GM12878 (cell line): ENCODE measurements around the gene NRG4. TPM values are rescaled to one million over a fixed set of nuclear protein-coding genes. Genes with fewer than 3 reads are reported as not detected.

Source experiments
- ATAC-seq: fragments of 200-7000 bp; cut with Tn5 transposase; 3 replicates; pipeline ENCODE4 v1.9.1; 2020; ENCODE audit warnings: mild to moderate bottlenecking, moderate library complexity
- BruUV-seq: library from RNA; stranded (reverse); fragments of 400-500 nt; replicated peaks from 2 replicates; lab custom pipeline; 2021; lab: Mats Ljungman, UMichigan
- CTCF ChIA-PET: fragments of 300-600 bp; sonication (Branson Sonifier 250); formaldehyde crosslinking; extraction: SDS; loops from one replicate; lab custom pipeline; 2021; ENCODE audit warnings: inconsistent platforms; lab: Yijun Ruan, JAX
- POLR2A ChIA-PET: fragments of 350-600 bp; formaldehyde crosslinking; extraction: SDS; loops from one replicate; lab custom pipeline; 2021; ENCODE audit warnings: inconsistent platforms; lab: Charles Lee
- RAD21 ChIA-PET: fragments of 300-600 bp; sonication (Branson Sonifier 250); formaldehyde crosslinking; loops from one replicate; lab custom pipeline; 2023; ENCODE audit warnings: antibody characterized with exemption; ENCODE audit not compliant: unreplicated experiment; lab: Charles Lee
- SMC1A ChIA-PET: fragments of 300-600 bp; sonication (Branson Sonifier 250); formaldehyde crosslinking; loops from one replicate; lab custom pipeline; 2023; ENCODE audit not compliant: unreplicated experiment, uncharacterized antibody; lab: Charles Lee
- DNase-seq: peaks from one replicate; pipeline ENCODE4 v3.0.0-alpha.2; 2011; ENCODE audit warnings: low read depth, low spot score
- FAIRE-seq: peaks from 3 replicates; lab custom pipeline; 2011; peaks lifted over from hg19 to GRCh38; lab: Jason Lieb, UNC
- H2AFZ ChIP-seq: 2 replicates; pipeline ENCODE4 v1.6.0; 2011; ENCODE audit warnings: low read depth, low read length, control low read depth; ENCODE audit not compliant: control insufficient read depth
- H3K27ac ChIP-seq: 2 replicates; pipeline ENCODE4 v1.5.1; 2011; ENCODE audit warnings: control low read depth; ENCODE audit not compliant: control insufficient read depth, insufficient read depth
- H3K27me3 ChIP-seq, 2 experiments: replicated peaks in 1 of 2; 2 replicates each; pipeline versions ENCODE4 v1.6.0 to v1.6.1; 2011; ENCODE audit warnings: low read length in 1 of 2; ENCODE audit not compliant: control insufficient read depth in 2 of 2, insufficient read depth in 2 of 2
- H3K36me3 ChIP-seq, 2 experiments: 2 replicates each; pipeline ENCODE4 v1.5.1; 2011; ENCODE audit warnings: low read length in 1 of 2; ENCODE audit not compliant: control insufficient read depth in 2 of 2, insufficient read depth in 2 of 2
- H3K4me1 ChIP-seq: 2 replicates; pipeline ENCODE4 v1.6.1; 2011; ENCODE audit warnings: mild to moderate bottlenecking, low read length, moderate library complexity, mixed read lengths; ENCODE audit not compliant: control insufficient read depth, insufficient read depth
- H3K4me2 ChIP-seq: 2 replicates; pipeline ENCODE4 v1.6.0; 2011; ENCODE audit warnings: control low read depth; ENCODE audit not compliant: control insufficient read depth, insufficient read depth
- H3K4me3 ChIP-seq: fragments of 200-600 bp; sonication (generic); 2 replicates; pipeline ENCODE4 v1.5.1; 2016
- H3K79me2 ChIP-seq: 2 replicates; pipeline ENCODE4 v1.6.0; 2011; ENCODE audit warnings: low read length; ENCODE audit not compliant: control insufficient read depth, insufficient read depth
- H3K9ac ChIP-seq: 2 replicates; pipeline ENCODE4 v1.8.0; 2011; ENCODE audit warnings: low read length, control low read depth, mixed read lengths; ENCODE audit not compliant: control insufficient read depth, insufficient read depth
- H3K9me3 ChIP-seq: replicated peaks from 3 replicates; pipeline ENCODE4 v1.5.1; 2011; ENCODE audit warnings: mild to moderate bottlenecking, low read length; ENCODE audit not compliant: control insufficient read depth, insufficient read depth
- H4K20me1 ChIP-seq: 2 replicates; pipeline ENCODE4 v1.6.0; 2011; ENCODE audit not compliant: control insufficient read depth, insufficient read depth
- ASH2L ChIP-seq: fragments of 300-600, 200-600 bp; sonication (generic); IDR thresholded peaks from 2 replicates; pipeline ENCODE4 v1.6.1; 2017; ENCODE audit warnings: low read depth, mild to moderate bottlenecking, borderline replicate concordance
- BCL3 ChIP-seq: IDR thresholded peaks from 2 replicates; pipeline ENCODE4 v1.6.1; 2011; ENCODE audit warnings: borderline replicate concordance, low read depth, mild to moderate bottlenecking, moderate library complexity, low read length; ENCODE audit not compliant: insufficient read depth, poor library complexity, severe bottlenecking
- BCLAF1 ChIP-seq: fragments of 450-650 bp; IDR thresholded peaks from 2 replicates; pipeline ENCODE4 v1.6.1; 2017; ENCODE audit warnings: antibody characterized with exemption, mild to moderate bottlenecking, moderate library complexity
- EP300 ChIP-seq, 2 experiments: fragments of 150-350 bp in 1 of 2; IDR thresholded peaks; 2 replicates each; pipeline ENCODE4 v1.6.1; 2011 to 2012; ENCODE audit warnings: low read depth in 2 of 2, low read length in 2 of 2, borderline replicate concordance in 1 of 2, improper control_type of control experiment in 1 of 2, inconsistent platforms in 1 of 2; ENCODE audit not compliant: control insufficient read depth in 1 of 2
- MXI1 ChIP-seq: fragments of 150-350 bp; IDR thresholded peaks from 2 replicates; pipeline ENCODE4 v1.6.1; 2011; ENCODE audit warnings: low read depth, mild to moderate bottlenecking, inconsistent platforms, low read length, improper control_type of control experiment
- NFIC ChIP-seq: IDR thresholded peaks from 2 replicates; pipeline ENCODE4 v1.6.1; 2012; ENCODE audit warnings: low read depth, mild to moderate bottlenecking, inconsistent platforms, low read length, moderate library complexity
- PBX3 ChIP-seq: IDR thresholded peaks from 2 replicates; pipeline ENCODE4 v1.6.1; 2011; ENCODE audit warnings: mild to moderate bottlenecking, low read depth, low read length, moderate library complexity; ENCODE audit not compliant: insufficient replicate concordance
- REST ChIP-seq: IDR thresholded peaks from 2 replicates; pipeline ENCODE4 v1.6.1; 2012; ENCODE audit warnings: mild to moderate bottlenecking, low read depth, low read length
- SP1 ChIP-seq: IDR thresholded peaks from one replicate; pipeline ENCODE4 v1.6.1; 2011; ENCODE audit warnings: low read depth, low read length
- TCF7 ChIP-seq: IDR thresholded peaks from 2 replicates; pipeline ENCODE4 v1.6.1; 2014; ENCODE audit warnings: antibody characterized with exemption, borderline replicate concordance
- WGBS: methylation state at CpG from one replicate; pipeline ENCODE4 v1.1.6; 2016; ENCODE audit warnings: low lambda C conversion rate; ENCODE audit not compliant: insufficient replicate concordance, insufficient coverage; ENCODE audit errors: missing lambda C conversion rate; 5-methylcytosine and 5-hydroxymethylcytosine counted together
- in situ Hi-C: fragments of 300-500 bp; cut with MboI; formaldehyde crosslinking; loops from 9 replicates; pipeline ENCODE4 v1.14.3; 2018; ENCODE audit warnings: mixed read lengths
- intact Hi-C: fragments of 100-400 bp; cut with micrococcal nuclease; formaldehyde crosslinking; loops from one replicate; pipeline ENCODE4 v1.14.2; 2022; ENCODE audit not compliant: unreplicated experiment
- polyA plus RNA-seq, 11 experiments: library from polyadenylated mRNA; depleted of rRNA in 4 of 11; unstranded in 6 of 11; stranded (reverse) in 5 of 11; fragments of >200 nt; fragmentation: Nextera tagmentation in 4 of 11; fragmentation: Illumina TruSeq in 1 of 11; extraction: Ambion mirVana in 4 of 11; extraction: Trizol in 1 of 11; gene quantifications; 1 replicate in 1 of 11; 2 replicates in 10 of 11; pipeline versions ENCODE4 v1.2.1 to v1.2.3, GENCODE V29; 2011 to 2016; ENCODE audit warnings: inconsistent platforms in 2 of 11, missing spikeins in 2 of 11, low read depth in 1 of 11
- total RNA-seq, 4 experiments: library from RNA; depleted of rRNA in 3 of 4; stranded (reverse); fragments of >200 nt in 3 of 4; fragmentation: Illumina TruSeq in 1 of 4; extraction: Trizol in 1 of 4; gene quantifications; 2 replicates each; pipeline versions ENCODE4 v1.2.1 to v1.2.3, GENCODE V29; 2013 to 2021

Gene NRG4
- total and polyA plus RNA-seq, 10 of the 15 experiments (the other 5 are each of a cell fraction or from before 2014, with no cell fraction given), result 0.76 to 8.3 (median 5.5) TPM

GRCh38 chr15:75930866-75931265, 81.4 kb downstream of the NRG4 start:
- no peak for DNase-seq
- H3K4me1 ChIP-seq, result peaks cover 7% of the 10 kb centered on the region
- ChIA-PET SMC1A (interaction anchor here (0.7 to 1.6 kb wide), 6 partner anchors 9 to 127 kb away, joined by 3 to 7 read pairs (median 4); partner anchors contain the start of gene NRG4), RAD21 (interaction anchor here (2.2 kb wide), 1 partner anchor 208 kb away, joined by 9 read pairs; no protein-coding TSS in a partner anchor), CTCF (interaction anchor here (1.2 to 4.6 kb wide), 5 partner anchors 9 to 219 kb away, joined by 3 to 25 read pairs (median 14); partner anchors contain the start of gene TMEM266), POLR2A (no interaction called here)
- 100% methylated on average over 2 of the region's 2 CpGs for WGBS
- in situ Hi-C loops (no loop called here), intact Hi-C loops (no loop called here)
- H3K27ac ChIP-seq, result no peak overlapping the region
- no peak for ATAC-seq
- no peak overlapping the region for H3K4me2 ChIP-seq
- H4K20me1 ChIP-seq, result no peaks in the 10 kb centered on the region
- peaks cover 6% of the 10 kb centered on the region for H3K79me2 ChIP-seq
- no TSS peak for BruUV-seq
- H3K27me3 ChIP-seq, result no peaks in the 10 kb centered on the region
- no peaks in the 10 kb centered on the region for H3K9me3 ChIP-seq
- H3K36me3 ChIP-seq, result peaks cover 5 to 9% of the 10 kb centered on the region in 2 experiments
- no peak overlapping the region for H3K9ac ChIP-seq
- no peak for FAIRE-seq
- TF ChIP-seq SP1, result no peak
- TF ChIP-seq EP300 (IDR thresholded peaks at IDR 0.05; ENCODE audit: borderline replicate concordance in 1 of 2, control insufficient read depth in 1 of 2, low read depth in 2 of 2, low read length in 2 of 2), result no peak
- no peak for TF ChIP-seq REST
- no peak for TF ChIP-seq PBX3
- TF ChIP-seq NFIC, result no peak
- no peak for TF ChIP-seq ASH2L
- TF ChIP-seq BCLAF1, result no peak
- TF ChIP-seq TCF7, result no peak
- no peak for TF ChIP-seq MXI1
- no peak for TF ChIP-seq BCL3
- no peak overlapping the region for H2AFZ ChIP-seq
- H3K4me3 ChIP-seq, result no peak overlapping the region
